ENCODE data around the gene SYMPK.
"Not testable (repeated sequence)": the region's sequence is repeated elsewhere in the genome, so short reads cannot be mapped to it uniquely, and the experiment has no call there.

Gene SYMPK

DNA sequence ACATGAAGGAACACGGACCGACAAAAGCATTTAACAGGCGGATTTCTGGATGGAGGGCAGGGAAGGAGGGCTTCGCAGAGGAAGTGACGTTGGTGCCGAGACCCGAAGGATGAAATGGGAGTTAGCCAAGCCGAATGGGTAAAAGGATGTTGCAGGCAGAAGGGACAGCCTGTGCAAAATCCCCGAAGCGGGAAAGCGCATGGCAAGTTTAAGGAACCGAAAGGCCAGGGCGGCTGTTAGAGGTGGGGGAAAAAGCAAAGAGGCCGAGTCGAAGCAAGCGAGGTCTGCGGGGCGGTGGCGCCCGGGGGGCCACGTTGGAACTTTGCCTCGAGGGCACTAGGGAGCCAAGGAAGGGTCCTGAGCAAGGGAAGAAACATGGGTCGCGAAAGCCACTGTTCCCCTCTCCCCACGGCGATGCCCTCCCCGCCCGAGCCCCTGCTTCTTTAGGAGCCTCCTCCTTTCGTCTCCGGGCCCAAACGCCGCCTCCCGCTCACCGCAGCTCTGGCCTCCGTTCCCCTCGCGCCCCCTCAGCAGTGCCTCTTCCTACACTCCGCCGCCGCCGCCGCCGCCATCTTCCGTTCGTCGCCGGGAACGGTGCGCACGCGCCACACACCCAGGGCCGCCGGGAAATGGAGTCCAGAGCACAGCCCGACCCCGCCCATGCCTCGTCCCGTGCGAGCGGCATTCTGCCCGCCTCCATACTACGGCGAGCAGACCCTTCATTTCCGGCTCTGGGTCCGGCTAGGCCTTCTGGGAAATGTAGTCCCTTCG is at the start of gene SYMPK:
Gene SYMPK, minus strand, starts transcription at position 584 of the 771 bp plus-strand sequence. CDS start 8,652 bp downstream, outside the sequence.
- peak; percentile 92 for DNase-seq

DNA sequence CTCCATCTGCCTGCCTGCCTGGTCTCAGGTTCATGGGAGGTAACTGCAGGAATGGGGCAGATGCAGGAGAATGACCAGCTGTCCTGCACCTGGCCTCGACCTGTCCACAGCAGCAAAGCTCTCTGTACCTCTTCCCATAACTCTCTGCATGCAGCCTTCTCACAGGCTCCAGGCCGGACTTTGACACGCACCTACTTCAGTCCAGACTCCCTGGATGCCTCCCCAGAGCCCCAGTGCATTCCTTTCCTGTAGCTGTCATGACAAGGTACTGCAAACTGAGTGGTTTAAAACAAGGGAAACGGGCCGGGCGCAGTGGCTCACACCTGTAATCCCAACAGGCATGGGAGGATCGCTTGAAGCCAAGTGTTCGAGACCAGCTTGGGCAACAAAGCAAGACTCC is 48.3 kb upstream of the SYMPK start:
- no peak for DNase-seq

DNA sequence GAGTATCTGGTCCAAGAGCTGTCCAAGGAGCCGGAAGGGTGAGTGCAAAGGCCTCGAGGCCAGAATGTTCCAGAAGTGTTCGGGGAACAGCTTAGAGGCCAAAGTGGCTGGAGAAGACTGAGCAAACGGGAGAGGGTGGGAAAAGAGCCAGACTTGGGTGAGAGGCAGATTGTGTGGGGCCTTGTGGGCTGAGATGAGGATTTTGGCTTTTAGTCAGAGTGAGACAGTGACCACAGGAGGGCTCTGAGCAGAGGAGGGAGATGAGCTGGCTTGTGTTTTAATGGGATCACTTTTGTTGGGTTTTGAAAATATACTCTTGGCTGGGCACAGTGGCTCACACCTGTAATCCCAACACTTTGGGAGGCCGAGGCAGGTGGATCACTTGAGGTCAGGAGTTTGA is 46.0 kb upstream of the SYMPK start:
- DNase-seq: no peak

DNA sequence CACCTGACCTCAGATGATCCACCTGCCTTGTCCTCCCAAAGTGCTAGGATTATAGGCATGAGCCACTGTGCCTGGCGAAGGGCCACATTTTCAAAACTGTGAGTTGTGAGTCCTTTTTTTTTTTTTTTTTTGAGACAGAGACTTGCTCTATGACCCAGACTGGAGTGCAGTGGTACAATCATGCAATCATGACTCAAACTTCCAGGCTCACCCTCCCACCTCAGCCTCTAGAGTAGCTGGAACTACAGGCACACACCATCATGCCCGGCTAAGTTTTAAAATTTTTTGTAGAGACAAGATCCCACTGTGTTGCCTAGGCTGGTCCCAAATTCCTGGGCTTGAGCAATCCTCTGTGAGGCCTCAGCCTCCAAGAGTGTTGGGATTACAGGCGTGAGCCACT is 43.3 kb upstream of the SYMPK start:
- DNase-seq: no peak

DNA sequence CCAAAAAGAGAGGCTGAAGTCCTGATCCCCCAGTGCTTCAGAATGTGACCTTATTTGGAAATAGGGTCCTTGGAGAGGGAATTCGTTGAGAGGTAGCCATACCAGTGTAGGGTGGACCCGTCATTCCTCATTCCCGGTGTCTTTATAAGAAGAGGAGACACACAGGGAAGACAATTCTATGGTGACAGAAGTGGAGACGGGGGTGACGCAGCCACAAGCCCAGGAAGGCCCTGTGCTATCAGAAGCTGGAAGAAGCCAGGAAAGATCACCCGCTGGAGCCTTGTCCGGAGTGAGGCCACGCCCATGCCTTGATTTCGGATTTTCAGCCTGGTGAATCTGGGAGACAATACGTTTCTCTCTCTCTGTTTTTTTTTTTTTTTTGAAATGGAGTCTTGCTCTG is 42.1 kb upstream of the SYMPK start:
- no peak for DNase-seq

DNA sequence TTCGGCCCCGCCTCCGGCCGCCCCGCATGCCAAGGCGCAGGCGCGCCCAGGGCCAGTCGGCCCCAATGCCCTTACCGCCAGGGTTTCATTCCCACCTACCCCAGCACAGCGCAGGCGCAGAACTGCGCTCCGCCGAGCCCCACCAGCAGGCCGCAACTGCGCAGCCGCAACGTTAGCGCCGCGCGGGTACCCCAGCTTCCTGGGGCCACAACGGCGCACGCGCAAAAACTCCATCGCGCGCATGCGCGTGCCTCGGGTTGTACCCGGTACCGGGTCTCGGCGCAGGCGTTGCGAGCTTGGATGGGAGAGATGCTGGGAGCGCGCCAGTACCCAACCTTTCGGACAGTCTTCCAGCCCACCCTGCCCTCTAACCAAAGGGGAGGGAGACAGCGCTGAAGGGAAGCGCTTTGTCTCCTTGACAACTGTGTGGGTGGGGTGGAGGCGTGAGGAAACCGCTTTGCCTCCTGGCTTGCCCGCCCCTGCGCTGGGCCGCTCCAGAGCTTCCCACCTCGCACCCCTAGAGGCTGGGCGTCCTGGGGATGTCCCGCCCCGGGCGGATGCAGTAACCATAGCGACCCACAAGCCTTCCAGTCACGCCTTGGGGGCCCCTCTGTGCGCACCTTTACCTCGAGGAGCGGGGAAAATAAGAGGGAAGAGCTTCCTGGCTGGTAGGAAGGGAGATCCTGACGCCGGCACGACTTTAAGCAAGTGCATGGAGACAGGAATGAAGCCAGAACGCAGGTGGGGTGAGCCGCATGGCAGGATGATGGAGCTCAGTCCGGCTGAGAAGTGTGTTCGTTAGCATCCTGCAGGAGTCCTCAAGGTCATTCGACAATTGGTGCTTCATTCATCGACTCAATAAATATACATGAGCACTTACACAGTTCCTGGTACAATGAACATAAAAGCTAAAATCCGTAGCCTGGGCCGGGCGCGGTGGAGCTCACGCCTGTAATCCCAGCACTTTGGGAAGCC is 40.0 kb upstream of the SYMPK start:
- peak; percentile 92 for DNase-seq

DNA sequence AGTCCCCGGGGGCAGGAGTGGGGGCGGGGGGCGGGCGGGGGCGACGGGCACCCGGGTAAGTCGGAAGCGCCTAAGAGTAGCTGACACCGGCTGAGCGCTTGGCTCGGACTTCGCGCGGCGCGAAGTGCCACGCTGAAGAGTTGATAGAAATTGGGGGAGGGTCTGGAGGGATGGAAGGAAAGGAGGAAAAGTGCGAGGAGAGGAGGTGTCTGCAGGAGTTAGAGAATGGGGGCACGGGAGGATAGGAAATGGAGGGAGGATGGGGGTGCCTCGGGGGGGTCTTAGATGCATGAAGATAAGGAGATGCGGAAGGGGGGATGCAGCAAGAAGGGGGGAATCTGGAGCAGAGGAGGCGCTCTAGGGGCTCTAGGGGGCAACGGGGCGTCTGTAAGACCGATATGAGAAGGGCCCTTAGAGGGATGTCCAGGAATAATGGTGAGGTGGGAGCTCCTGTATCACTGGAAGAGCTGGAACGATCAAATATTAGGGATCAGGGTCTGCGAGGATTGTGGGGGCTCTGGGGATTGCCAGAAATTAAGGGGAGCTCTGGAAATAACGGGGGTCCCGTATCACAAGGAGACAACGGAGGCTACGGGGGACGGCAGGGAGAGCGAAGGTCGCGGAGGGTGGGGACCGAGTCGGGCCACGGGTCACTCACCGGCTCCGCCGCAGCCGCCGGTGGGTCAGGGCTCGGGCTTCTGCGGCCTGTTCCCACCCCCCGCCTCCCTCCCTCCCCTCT is 39.1 kb upstream of the SYMPK start, which contains the start of gene MYPOP:
Gene MYPOP, minus strand, starts transcription at position 702 of the 739 bp plus-strand sequence. CDS start 840 bp downstream, outside the sequence.
- no peak for DNase-seq

DNA sequence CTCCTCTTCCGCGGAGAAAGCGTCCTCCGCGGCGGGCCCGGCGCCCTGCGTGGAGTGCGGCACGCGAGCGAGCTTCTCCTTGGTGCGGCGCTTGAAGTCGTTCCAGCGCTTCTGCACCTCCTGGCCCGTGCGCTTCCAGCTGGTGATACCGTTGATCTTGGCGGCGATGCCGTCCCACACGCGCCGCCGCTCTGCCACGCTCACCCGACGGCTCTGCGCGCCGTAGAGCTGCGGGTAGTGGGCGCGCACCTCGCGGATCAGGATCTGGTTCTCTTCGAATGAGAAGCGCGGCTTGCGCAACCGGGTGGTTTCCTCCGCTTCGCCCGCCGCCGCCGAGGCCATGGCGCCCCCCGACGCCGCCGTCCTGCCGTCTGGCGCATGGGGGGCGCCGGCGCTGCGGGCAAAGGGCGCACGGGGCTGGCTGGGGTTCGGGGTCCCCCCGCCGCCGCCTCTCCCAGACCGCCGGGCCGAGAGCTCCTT is 38.5 kb upstream of the SYMPK start:
- no peak for DNase-seq

DNA sequence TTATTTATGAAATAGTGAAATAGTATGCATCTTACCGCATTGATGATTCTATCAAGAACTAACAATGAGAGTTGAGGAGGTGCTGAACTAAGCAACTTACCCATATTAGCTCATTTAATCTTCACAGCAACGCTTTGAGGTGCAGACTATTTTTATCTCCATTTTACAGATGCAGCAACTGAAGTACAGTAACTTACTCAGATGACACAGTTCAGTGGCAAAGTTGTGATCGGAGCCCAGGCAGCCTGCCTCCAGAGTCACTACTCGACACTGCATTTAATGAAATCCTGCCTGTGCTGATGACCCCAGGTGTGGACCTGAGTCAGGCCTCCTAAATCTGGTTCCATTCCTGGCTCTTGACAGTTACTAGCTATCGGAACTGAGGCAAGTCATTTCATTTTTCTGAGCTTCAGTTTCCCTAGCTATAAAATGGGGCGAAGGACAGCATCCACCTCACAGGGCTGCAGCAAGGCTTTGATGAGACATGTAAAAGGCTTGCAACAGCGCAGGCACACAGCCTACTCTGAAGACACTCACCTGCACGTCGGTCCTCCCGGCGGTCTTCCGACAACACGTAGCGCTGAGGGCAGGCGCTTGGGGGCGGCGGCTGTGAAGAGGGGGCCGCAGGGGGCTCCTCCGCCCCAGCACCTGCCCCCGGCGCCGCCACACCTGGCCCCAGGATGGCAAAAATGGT is 37.9 kb upstream of the SYMPK start:
- no peak for DNase-seq

DNA sequence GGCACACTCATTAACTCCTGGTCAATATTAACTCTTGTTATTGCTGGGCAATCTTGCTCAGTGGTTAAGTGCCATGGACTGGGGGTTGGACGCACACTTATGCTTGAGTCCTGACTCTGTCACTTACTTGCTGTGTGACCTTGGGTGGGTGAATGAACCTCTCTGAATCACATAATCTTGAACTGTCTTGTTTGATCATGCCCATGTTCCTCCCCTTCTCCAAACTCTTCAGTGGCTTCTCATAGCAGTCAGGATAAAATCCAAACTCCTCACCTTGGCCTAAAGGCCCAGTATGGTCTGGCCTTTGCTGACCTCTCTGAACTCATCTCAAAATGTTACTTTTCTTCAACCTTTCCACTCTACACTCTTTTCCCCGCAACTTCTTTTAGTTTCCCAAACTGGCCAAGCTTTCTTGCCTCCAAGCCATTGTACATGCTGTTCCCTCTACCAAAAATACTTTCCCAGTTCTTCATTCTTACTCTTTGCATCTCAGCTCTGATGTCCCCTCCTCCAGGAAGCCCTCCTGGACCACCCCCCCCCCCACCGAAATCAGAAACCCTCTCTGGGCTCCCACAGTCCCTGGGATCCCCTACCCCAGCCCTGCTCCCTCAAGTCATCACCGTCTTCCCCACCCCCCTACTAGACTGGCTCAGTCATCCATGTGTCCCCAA is 37.1 kb upstream of the SYMPK start:
- no peak for DNase-seq

DNA sequence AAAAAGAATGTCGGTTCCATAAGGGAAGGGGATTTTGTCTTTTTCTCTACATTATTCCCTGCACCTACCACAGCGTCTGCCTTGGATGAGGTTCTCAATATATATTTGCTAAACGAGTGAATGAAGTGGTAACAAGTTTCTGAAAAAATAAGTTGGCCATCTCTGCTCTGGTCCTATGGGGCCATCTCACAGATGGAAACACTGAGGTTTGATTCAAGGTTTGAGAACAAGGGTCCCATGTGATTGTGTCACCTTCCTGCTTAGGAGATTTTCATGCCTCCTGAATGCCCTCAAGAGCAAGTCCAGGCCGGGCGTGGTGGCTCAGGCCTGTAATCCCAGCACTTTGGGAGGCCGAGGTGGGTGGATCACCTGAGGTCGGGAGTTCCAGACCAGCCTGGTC is 36.3 kb upstream of the SYMPK start:
- DNase-seq: no peak

DNA sequence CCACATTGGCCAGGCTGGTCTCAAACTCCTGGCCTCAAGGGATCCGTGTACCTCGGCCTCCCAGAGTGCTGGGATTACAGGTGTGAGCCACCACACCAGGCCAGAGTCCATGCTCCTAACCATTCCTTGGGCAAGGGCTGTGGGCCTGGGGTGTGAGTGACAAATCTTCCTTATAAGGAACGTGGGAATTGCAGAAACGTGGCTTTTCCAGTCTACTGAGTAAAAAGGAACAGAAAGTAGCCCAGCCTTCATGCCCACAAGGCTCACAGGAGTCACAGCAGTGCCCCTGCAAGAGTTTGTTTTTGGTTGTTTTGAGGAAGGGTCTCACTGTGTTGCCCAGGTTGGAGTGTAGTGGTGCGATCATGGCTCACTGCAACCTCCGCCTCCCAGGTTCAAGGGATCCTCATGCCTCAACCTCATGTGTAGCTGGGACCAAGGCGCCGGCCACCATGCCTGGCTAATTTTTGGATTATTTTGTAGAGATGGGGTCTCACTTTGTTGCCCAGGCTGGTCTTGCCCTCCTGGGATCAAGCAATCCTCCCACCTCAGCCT is 34.4 kb upstream of the SYMPK start:
- DNase-seq: no peak

DNA sequence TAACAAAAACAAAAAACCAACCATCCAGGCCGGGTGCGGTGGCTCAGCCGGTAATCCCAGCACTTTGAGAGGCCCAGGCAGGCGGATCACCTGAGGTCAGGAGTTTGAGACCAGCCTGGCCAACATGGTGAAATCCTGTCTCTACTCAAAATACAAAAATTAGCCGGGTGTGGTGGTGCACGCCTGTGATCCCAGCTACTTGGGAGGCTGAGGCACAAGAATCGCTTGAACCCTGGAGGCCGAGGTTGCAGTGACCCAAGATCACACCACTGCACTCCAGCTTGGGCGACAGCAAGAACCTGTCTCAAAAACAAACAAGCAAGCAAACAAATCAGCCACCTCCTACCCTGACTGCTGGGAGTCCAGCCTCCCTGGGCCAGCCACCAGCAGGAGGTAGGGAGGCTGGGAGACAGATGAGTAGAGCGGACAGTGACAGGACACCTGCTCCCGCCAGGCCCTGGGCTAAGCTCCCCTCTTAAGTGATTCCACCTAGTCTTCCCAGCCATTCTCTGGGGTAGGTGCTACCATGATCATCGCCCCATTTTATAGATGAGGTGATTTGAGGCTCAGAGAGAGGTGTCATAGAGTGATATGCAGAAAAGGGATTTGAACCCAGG is 33.1 kb upstream of the SYMPK start:
- not testable (repeated sequence) for DNase-seq

DNA sequence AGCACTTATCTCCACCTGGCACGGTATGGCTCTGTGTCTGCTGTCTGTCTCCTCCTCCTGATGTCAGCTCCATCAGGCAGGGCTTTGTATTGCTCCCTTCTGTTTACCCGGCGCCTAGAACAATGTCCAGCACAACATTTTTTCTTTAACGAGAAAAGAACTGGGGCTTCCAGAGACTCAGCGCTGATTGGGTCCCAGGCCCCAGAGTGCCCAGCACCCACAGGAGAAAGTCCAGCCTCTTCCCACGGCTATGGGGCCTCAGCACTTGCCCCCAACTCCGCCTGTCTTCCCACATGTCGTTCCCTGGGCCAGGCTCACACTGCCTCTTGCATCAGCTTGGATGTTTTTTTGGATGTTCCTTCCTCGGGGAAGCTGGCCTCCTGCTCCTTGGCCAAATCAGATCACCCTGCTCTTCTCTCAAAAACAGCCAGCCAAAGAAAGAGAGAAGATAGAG is 32.6 kb upstream of the SYMPK start:
- DNase-seq: no peak

DNA sequence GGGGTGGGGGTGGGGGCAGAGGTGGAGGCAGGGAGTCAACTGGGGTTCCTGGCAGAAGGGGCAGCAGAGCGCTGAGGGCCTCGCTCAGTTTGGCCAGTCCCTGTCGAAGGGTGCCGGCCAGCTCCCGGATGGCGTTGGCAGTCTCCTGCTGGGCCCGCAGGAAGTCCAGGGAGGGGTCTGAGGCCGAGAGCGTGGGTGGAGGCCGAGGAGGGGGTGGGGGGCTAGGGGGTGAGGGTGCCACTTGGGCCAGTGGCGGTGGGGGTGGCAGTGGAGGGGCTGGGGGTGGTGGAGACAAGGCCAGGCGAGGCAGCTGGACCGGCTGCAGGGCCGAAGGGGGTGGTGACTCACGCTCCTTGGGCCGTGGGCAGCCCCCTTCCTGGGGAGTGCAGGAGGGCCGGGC is 27.9 kb upstream of the SYMPK start:
- no peak for DNase-seq

DNA sequence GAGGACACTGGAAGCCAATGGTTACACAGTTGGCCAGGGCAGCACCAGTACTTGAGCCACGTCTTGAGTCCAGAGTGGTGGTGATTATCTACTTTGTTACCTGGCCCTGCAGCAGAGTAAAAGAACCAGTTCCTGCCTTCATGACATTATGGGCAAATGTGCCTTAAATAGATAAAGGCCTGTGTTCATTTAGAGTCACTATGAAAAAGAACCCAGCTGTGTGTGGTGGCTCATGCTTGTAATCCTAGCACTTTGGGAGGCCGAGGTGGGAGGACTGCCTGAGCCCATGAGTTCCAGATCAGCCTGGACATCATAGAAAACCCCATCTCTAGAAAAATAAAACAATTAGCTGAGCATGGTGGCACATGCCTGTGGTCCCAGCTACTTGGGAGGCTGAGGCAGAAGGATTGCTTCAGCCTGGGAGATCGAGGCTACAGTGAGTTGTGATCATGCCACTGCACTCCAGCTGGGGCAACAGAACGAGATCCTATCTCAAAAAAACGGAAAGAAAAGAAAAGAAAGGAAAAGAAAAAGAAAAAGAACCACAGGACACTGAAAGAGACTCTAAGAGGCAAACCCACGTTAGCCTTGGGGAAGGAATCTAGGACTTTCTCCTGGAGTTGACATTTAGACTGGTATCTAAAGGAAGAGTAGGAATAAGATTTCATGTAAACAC is 26.4 kb upstream of the SYMPK start:
- no peak for DNase-seq

DNA sequence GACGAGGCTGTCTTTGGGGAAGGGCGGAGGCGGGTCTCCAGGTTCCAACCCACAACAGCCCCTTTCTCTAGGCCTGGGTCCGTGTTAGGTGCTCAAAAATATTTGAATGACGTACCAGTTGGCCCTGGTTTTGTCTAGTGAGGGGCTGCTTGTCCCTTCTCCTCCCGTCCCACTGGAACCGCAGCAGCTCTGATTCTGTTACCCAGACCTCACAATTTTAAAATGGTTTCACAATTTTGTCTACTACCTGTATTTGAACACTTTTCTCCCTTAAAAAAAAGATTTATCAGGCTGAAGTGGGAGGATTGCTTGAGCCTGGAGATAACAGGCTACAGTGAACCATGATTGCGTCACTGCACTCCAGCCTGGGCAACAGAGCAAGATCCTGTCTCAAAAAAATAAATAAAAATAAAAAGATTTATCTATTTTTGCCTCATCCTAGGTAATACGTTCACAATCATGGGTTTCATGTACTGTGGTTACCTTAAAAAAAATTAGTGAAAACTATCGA is 24.3 kb upstream of the SYMPK start:
- no peak for DNase-seq

DNA sequence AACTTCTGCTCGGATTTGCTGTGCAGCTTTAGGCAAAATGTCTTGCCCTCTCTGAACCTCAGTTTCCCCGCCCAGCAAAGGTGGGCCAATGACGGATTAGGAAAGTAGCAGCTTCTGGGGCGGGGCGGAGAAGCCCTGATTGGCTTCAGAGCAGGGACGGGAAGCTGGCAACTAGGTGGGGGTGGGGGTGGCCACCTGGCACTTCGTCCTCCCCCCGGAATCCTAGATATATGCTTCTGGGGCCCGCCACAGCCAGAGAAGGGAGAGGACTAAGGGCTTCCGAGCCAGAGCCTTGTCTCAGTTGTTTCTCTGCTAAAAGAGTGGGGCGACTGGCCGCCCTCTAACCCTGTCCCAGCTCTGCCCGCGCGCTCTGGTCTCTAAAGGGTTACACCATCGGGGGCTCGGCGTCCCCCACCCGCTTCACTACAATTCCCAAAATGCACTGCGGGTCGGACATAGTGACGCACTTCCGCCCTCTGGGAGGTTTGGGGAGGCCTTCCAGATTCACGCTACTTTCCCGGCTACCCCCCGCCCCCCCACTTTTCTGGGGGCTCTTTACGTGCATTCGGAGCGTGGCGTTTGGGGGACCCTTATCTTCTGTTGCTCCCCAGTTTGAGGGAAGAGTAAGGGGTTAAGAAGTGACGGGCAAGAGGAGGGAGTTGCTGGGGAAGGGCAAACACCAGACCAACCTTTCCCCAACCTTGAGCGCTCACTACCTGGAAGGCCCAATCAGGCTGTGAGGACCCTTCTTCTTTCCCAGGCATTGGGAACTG is 23.7 kb upstream of the SYMPK start:
- peak; percentile 84 for DNase-seq

Data from NCI-H2029 treated with DMSO at 0.1 percent for 48 hours (cell line).